Esophagus (tissue), 2 donors: ENCODE data around the gene AMH. TPM values are rescaled to one million over a fixed set of nuclear protein-coding genes. Genes with fewer than 3 reads are reported as not detected.
A peak's percentile ranks its signal among the peaks of the same experiment; 100 is the strongest.

Source experiments
- H3K27ac ChIP-seq, 2 donors: one replicate each; pipeline ENCODE4 v1.5.1; 2013; ENCODE audit warnings: low read depth in 2 of 2, mild to moderate bottlenecking in 2 of 2, inconsistent platforms in 1 of 2, low read length in 1 of 2, moderate library complexity in 1 of 2
- H3K27me3 ChIP-seq, 2 donors: one replicate each; pipeline ENCODE4 v1.6.1; 2013; ENCODE audit warnings: low read length in 2 of 2, control low read depth in 1 of 2, mild to moderate bottlenecking in 1 of 2; ENCODE audit not compliant: insufficient read depth in 2 of 2, control insufficient read depth in 1 of 2
- H3K36me3 ChIP-seq, 2 donors: one replicate each; pipeline ENCODE4 v1.6.1; 2013; ENCODE audit warnings: low read length in 1 of 2; ENCODE audit not compliant: control insufficient read depth in 2 of 2, insufficient read depth in 2 of 2
- H3K4me1 ChIP-seq, 2 donors: one replicate each; pipeline ENCODE4 v1.6.1; 2013; ENCODE audit warnings: low read length in 1 of 2; ENCODE audit not compliant: control insufficient read depth in 2 of 2, insufficient read depth in 2 of 2
- H3K4me3 ChIP-seq, 2 donors: one replicate each; pipeline ENCODE4 v1.5.1; 2013; ENCODE audit warnings: low read length in 2 of 2, mild to moderate bottlenecking in 2 of 2, low read depth in 1 of 2, moderate library complexity in 1 of 2
- H3K9me3 ChIP-seq, 2 donors: one replicate each; pipeline ENCODE4 v1.6.1; 2013; ENCODE audit warnings: mild to moderate bottlenecking in 2 of 2, low read depth in 1 of 2, low read length in 1 of 2, moderate library complexity in 1 of 2; ENCODE audit not compliant: control insufficient read depth in 2 of 2, insufficient read depth in 1 of 2
- WGBS, 2 donors: extraction: QIAGEN DNeasy Blood & Tissue Kit; methylation state at CpG; one replicate each; pipeline ENCODE4 v1.1.7; 2013; 5-methylcytosine and 5-hydroxymethylcytosine counted together
- polyA plus RNA-seq, 2 donors: library from polyadenylated mRNA; stranded (reverse); fragments of 200-250 nt; gene quantifications; one replicate each; pipeline ENCODE4 v1.2.3, GENCODE V29; 2013
- donor health status: healthy with polysubstance abuse.
- donor health status: Bipolar disorder and iron deficiency.

The AMH gene
- polyA plus RNA-seq, 2 donors = 0.55 to 2.5 TPM

DNA sequence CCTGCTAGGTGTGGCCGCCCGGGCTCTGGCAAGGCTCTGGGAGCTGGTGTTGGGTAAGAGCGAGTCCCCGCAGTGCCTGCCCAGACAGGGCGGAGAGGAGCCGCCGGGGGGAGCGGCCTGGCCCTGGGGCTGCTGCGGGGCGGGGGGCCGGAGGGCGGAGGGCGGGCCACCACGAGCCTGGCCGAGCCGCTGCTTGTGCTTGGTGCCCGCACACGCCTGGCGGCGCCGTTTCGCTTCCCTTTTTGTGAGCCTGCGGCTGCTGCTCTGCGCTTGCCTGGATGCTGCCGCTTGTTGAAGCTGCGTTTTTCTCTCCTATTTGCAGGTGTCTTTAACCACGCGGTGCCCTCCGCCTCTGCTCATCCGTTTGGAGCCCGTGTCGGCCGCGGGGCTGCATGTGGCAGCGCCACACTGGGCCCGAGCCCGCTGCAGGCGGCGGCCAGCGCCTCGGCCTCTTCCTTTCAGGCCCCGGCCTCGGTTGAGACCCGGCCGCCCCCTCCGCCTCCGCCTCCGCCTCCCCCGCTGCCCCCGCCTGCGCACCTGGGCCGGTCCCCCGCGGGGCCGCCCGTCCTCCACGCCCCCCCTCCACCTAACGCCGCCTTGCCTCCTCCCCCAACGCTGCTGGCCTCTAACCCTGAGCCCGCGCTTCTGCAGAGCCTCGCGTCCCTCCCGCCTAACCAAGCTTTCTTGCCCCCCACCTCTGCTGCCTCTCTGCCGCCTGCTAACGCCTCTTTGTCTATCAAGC is 21.5 kb upstream of the AMH start:
- Histone ChIP-seq H3K36me3 (peaks cover 5 to 80% of the 10 kb centered on the region in 2 donors), H3K4me3 (no peak overlapping the region), H3K27ac (peak overlapping the region in 1 of 2 donors; percentile 8), H3K4me1 (peaks cover 0 to 2% of the 10 kb centered on the region in 2 donors), H3K9me3 (no peaks in the 10 kb centered on the region), H3K27me3 (no peaks in the 10 kb centered on the region)
- 67 to 89% methylated on average over 49 to 67 of the region's 67 CpGs for WGBS, 2 donors

- no peak overlapping the region for H3K4me3 ChIP-seq
- WGBS, 2 donors = 83 to 89% methylated on average over 48 of the region's 48 CpGs
- H3K27me3 ChIP-seq = no peaks in the 10 kb centered on the region
- H3K9me3 ChIP-seq = no peaks in the 10 kb centered on the region
- H3K27ac ChIP-seq = no peak overlapping the region
- H3K4me1 ChIP-seq = peaks cover 2 to 4% of the 10 kb centered on the region in 2 donors
- H3K36me3 ChIP-seq = peaks cover 5 to 83% of the 10 kb centered on the region in 2 donors
Observed at GRCh38 chr19:2228157-2229030, 20.7 kb upstream of the AMH start.

DNA sequence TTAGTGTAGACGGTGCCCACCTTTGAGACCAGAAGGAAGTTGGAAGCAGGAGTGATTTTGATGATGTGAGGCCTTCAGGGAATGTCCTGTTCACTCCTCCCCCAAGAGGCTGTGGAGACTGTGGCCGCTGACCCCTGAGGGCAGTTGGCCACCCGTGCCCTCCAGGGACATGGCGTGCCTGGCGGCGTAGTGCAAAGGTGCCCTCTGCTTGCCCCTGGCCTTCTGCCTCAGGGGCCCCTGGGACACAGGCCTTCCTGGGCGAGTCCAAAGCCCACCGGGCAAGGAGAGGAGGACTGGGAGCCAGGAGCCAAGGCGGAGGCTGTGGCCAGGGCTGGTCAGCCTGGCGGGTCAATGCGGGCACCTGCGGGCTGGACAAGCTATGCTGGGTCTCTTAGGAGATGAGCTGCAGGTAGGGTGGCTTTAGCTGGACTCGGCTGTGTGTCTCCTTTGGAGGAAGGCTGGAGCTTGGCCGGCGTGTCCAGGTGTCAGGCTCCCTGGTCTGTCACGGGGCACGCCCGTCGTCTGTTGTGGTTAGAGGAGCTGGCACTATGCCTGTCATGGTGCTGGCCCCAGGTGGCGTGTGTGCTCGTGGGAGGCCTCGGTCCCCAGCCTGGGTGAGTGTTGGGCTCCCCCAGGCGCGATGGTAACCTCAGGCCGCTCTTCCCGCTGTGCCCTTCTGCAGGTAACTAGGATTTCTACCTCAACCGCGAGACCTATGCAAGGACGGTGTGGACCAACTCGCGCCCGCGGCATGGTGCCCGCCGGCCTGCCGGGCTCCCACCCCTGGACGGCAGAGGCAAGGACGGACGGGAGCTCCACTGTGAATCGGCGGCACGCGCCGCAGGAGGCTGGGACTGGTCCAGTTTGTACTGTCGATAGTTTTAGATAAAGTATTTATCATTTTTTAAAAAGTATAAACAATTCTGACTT is 19.8 kb upstream of the AMH start:
- Histone ChIP-seq H3K4me3 (no peak overlapping the region), H3K27ac (no peak overlapping the region), H3K4me1 (peaks cover 2 to 9% of the 10 kb centered on the region in 2 donors), H3K9me3 (no peaks in the 10 kb centered on the region), H3K36me3 (peaks cover 5 to 85% of the 10 kb centered on the region in 2 donors), H3K27me3 (no peaks in the 10 kb centered on the region)
- WGBS, 2 donors = 89 to 90% methylated on average over 45 of the region's 45 CpGs

DNA sequence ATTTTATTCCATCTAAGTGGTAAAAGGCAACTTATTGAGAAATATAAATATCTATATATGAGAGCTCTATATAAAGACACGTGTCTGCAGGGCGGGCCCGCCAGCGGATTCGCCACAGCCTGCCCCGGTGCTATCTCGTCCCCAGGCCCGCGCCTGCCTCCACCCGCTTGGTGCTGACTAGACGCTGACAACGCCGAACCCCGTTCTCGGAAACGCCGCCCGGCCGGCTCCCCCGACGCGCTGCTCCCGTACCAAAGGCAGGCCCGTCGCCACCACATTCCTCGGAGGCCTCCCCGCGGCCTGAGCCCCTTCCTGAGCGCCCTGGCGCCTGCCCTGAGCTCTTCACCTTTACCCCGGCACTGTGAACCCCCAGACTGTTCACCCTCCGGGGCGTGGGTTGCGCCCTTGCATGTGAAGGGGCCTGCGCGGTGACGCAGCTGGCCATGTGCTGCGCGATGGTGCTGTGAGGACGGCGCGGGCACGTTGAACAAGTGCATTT is 19.0 kb upstream of the AMH start:
- H3K36me3 ChIP-seq = peaks cover 5 to 78% of the 10 kb centered on the region in 2 donors
- WGBS, 2 donors = 84 to 89% methylated on average over 43 of the region's 43 CpGs
- H3K4me1 ChIP-seq = peaks cover 2 to 9% of the 10 kb centered on the region in 2 donors
- H3K27me3 ChIP-seq = no peaks in the 10 kb centered on the region
- H3K27ac ChIP-seq = no peak overlapping the region
- no peaks in the 10 kb centered on the region for H3K9me3 ChIP-seq
- H3K4me3 ChIP-seq = no peak overlapping the region

DNA sequence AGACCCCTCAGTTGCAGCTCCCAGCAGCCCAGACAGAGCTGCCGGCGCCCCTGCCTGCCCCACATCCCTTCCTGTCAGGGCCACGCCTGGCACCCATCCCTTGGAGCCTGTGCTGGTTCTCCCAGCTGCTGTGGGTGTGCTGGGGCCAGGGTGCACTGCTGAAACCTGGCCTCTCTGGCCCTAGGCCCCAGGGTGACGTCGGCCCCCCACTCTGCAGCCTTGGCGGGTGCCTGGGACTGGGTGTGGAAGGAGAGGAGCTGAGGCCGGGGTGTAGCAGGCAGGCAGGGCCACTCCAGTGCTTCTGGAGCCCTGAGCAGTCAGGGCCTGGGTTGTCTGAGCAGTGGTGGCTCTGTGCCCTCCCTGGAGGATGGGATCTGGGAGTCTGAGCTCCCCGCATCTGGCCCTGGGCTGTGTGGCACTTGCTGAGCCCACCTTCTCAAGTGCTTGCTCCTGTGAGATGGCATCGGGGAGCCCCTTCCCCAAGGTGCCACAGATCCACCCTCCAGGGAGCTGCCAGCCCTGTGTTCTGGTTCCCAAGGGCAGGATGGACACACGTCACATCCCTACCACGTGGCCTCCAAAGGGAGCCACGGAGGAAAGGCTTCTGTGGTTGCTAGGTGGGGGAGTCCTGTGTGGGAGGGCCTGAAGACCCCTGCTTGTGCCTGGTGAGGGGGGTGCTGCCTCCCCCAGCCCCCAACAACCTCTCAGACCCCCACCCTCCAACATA is 18.2 kb upstream of the AMH start:
- H3K36me3 ChIP-seq = peaks cover 5 to 70% of the 10 kb centered on the region in 2 donors
- H3K27me3 ChIP-seq = no peaks in the 10 kb centered on the region
- no peak overlapping the region for H3K27ac ChIP-seq
- H3K9me3 ChIP-seq = no peaks in the 10 kb centered on the region
- H3K4me1 ChIP-seq = peaks cover 2 to 9% of the 10 kb centered on the region in 2 donors
- no peak overlapping the region for H3K4me3 ChIP-seq
- 64 to 70% methylated on average over 12 of the region's 12 CpGs for whole genome bisulfite sequencing, 2 donors

DNA sequence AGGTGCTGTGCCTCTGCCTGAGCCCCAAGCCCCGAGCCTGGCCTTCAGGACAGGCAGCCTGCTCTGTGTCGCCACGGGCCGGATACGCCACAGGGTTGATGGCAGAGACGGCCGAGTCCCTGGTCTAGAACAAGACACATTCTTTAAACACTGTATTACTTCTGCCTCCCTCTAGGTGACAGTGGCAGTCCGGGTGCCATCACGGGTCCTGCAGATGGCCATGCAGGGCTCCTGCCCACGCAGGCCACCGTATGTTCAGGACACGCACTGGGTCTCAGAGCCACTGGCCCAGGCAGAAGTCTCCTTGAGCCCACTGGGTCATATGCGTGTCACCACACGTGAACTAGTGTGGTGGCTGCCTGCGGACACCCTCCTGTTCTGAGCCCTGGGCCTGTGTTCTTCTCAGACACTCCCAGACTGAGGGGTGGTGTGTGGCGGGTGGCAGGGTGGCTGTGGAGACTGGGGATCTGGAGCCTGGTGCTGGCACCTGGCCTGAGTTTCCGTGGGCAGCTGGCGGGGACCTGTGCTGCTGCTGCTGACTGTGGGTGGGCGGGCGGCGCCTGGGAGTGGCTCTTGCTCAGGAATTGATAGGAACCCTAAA is 17.4 kb upstream of the AMH start:
- 75 to 76% methylated on average over 20 to 21 of the region's 21 CpGs for WGBS, 2 donors
- Histone ChIP-seq H3K9me3 (no peaks in the 10 kb centered on the region), H3K27me3 (no peaks in the 10 kb centered on the region), H3K4me3 (no peak overlapping the region), H3K36me3 (peaks cover 2 to 63% of the 10 kb centered on the region in 2 donors), H3K27ac (no peak overlapping the region), H3K4me1 (peaks cover 2 to 9% of the 10 kb centered on the region in 2 donors)

DNA sequence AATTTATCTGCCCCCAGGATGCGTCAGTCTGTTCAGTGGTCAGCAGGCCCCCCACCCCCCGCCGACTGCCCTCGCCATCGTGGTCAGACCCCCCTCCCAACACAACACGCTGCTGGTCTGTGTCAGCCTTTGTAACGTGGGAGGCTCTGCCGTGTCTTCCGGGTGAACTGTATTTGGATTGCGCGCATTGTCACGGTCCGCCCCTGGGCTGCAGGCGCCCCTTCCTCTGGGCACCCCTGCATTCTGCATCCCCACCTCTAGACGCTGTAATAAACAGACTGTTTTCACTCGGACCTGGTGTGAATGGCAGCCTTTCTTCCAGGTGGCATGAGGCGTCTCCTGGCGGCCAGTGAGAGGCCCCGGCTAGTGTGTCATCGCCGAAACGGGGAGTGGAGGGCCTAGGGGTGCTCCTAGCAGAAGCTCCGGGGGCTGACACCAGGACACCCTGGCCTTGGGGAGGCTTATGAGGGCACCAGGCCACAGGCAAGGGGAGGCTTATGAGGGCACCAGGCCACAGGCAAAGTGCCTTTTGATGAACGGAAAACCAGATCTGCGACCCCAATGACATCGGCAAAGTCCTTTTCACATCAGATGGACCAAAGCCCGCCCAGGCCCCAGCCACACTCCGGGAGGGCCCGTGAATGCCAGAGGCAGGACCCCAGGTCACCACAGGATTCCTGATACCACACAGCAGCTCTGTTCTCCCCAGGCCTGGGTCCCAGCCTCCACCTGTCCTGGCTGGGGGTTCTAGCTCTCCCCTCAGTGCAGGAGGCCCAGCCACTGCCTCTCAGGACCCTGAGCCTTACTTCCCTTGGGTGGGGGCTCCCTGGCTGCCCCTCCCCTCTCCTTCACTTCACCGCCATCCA is 16.6 kb upstream of the AMH start:
- H3K4me3 ChIP-seq = no peak overlapping the region
- peaks cover 0 to 11% of the 10 kb centered on the region in 2 donors for H3K4me1 ChIP-seq
- H3K27ac ChIP-seq = no peak overlapping the region
- 76 to 78% methylated on average over 30 of the region's 30 CpGs for WGBS, 2 donors
- no peaks in the 10 kb centered on the region for H3K27me3 ChIP-seq
- H3K36me3 ChIP-seq = peaks cover 0 to 56% of the 10 kb centered on the region in 2 donors
- no peaks in the 10 kb centered on the region for H3K9me3 ChIP-seq
